ENCODE data around the gene ZBTB7C.

- TF ChIP-seq CTCF (conservative IDR thresholded peaks at IDR 0.05 in 1 of 2, IDR thresholded peaks at IDR 0.05 in 1 of 2; ENCODE audit: extremely low read depth in 1 of 2, insufficient read depth in 1 of 2, low read depth in 1 of 2, low read length in 2 of 2) (no peak), EZH2 (IDR thresholded peaks at IDR 0.05; ENCODE audit: borderline replicate concordance, low read length) (no peak)
Measured at GRCh38 chr18:48352051-48352755, 57.0 kb downstream of the ZBTB7C start.

Measured in mammary epithelial cell (primary cell).